Duodenal mucosa (tissue), 2 donors: ENCODE measurements around the gene COL28A1.
"Not testable (repeated sequence)": the region's sequence is repeated elsewhere in the genome, so short reads cannot be mapped to it uniquely, and the experiment has no call there.

Source experiments
- H3K27ac ChIP-seq: one replicate; pipeline ENCODE4 v1.7.0; 2013; ENCODE audit warnings: low read depth, low read length
- H3K27me3 ChIP-seq, 2 donors: one replicate each; pipeline ENCODE4 v1.7.0; 2013; ENCODE audit warnings: low read length in 2 of 2, control low read depth in 1 of 2; ENCODE audit not compliant: insufficient read depth in 2 of 2, control insufficient read depth in 1 of 2
- H3K36me3 ChIP-seq, 2 donors: one replicate each; pipeline ENCODE4 v1.7.0; 2013; ENCODE audit warnings: low read length in 2 of 2, control low read depth in 1 of 2; ENCODE audit not compliant: insufficient read depth in 2 of 2, control insufficient read depth in 1 of 2
- H3K4me1 ChIP-seq, 2 donors: one replicate each; pipeline ENCODE4 v1.7.0; 2013; ENCODE audit warnings: low read length in 2 of 2, control low read depth in 1 of 2; ENCODE audit not compliant: insufficient read depth in 2 of 2, control insufficient read depth in 1 of 2
- H3K4me3 ChIP-seq, 2 donors: one replicate each; pipeline ENCODE4 v1.7.0; 2013; ENCODE audit warnings: low read length in 2 of 2, low read depth in 1 of 2
- H3K9ac ChIP-seq, 2 donors: one replicate each; pipeline ENCODE4 v1.7.0; 2013; ENCODE audit warnings: low read length in 2 of 2, low read depth in 1 of 2
- H3K9me3 ChIP-seq, 2 donors: one replicate each; pipeline ENCODE4 v1.7.0; 2013; ENCODE audit warnings: low read length in 2 of 2, control low read depth in 1 of 2; ENCODE audit not compliant: control insufficient read depth in 1 of 2

Gene COL28A1

DNA sequence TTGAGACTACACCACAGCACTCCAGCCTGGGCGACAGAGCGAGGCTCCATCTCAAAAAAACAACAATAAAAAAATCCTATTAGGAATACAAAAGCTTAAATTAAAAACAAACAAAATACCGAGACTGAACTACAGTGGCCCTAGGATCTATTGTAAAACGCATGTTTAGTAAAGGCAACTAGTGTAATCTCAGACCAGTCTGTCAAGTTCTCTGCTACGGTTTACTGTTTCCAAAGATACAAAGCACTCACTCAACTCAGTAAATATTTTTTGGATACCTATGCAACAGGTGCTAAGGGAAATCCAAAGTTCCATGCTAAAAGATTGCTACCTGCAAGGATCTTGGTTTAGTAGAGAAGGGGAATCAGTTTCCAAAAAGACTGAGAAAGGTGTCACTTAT, 27.6 kb upstream of the COL28A1 start:
- Histone ChIP-seq H3K36me3 (no peaks in the 10 kb centered on the region), H3K27ac (no peak overlapping the region), H3K27me3 (no peaks in the 10 kb centered on the region), H3K4me1 (peaks cover 9 to 13% of the 10 kb centered on the region in 2 donors), H3K9me3 (peaks cover 4 to 8% of the 10 kb centered on the region in 2 donors), H3K4me3 (no peak overlapping the region), H3K9ac (no peak overlapping the region)

DNA sequence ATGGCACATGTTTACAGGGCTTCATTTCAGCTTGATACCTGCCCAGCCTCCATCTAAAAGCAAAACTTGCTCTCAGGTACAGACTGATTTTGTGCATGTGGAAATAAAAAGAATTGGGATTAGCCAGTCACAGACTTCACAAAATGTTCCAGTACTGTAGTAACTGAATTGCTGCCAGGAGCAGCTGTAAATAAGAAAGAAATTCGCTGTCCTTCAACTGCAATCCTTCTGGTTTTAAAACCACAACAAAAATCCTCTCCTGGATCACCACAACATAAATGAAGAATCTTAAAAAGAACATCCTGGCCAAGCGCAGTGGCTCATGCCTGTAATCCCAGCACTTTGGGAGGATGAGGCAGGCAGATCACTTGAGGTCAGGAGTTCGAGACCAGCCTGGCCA, 27.1 kb upstream of the COL28A1 start:
- H3K27me3 ChIP-seq, result no peaks in the 10 kb centered on the region
- no peak overlapping the region for H3K27ac ChIP-seq
- peaks cover 4 to 8% of the 10 kb centered on the region in 2 donors for H3K9me3 ChIP-seq
- no peaks in the 10 kb centered on the region for H3K36me3 ChIP-seq
- H3K9ac ChIP-seq, result no peak overlapping the region
- H3K4me1 ChIP-seq, result peaks cover 3 to 8% of the 10 kb centered on the region in 2 donors
- no peak overlapping the region for H3K4me3 ChIP-seq

DNA sequence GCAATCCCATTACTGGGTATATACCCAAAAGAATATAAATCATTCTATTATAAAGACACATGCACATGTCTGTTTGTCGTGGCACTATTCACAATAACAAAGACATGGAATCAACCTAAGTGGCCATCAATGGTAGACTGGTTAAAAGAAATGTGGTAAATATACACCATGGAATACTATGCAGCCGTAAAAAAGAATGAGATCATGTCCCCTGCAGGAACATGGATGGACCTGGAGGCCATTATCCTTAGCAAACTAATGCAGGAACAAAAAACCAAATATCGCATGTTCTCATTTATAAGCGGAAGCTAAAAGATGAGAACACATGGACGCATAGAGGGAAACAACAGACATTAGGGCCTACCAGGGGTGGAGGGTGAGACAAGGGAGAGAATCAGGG, 25.9 kb upstream of the COL28A1 start:
- not testable (repeated sequence) for H3K9ac ChIP-seq, H3K4me1 ChIP-seq, H3K27me3 ChIP-seq, H3K9me3 ChIP-seq, H3K4me3 ChIP-seq, H3K36me3 ChIP-seq, H3K27ac ChIP-seq

DNA sequence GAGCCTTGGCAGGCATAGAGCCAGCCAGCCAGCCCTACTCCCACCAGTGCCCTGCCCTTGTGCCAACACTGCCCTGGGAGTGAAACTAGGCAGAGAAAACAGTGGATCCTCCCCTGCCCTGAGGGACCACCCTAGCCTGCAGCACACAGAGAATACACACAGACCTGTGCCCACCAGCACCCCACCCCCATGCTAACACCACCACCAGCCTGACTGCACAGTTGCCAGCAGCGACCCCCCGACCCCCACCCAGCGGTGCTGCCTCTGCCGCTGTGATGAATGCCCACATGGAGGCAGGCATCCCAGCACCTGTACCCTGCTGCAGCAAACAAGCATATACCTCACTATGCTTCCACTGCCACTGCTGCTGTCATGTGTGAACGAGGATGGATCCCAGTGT, 21.6 kb upstream of the COL28A1 start:
- H3K9me3 ChIP-seq, result peaks cover 4 to 8% of the 10 kb centered on the region in 2 donors
- no peaks in the 10 kb centered on the region for H3K36me3 ChIP-seq
- H3K27me3 ChIP-seq, result no peaks in the 10 kb centered on the region
- H3K4me3 ChIP-seq, result no peak overlapping the region
- no peaks in the 10 kb centered on the region for H3K4me1 ChIP-seq
- H3K27ac ChIP-seq, result no peak overlapping the region
- H3K9ac ChIP-seq, result no peak overlapping the region

DNA sequence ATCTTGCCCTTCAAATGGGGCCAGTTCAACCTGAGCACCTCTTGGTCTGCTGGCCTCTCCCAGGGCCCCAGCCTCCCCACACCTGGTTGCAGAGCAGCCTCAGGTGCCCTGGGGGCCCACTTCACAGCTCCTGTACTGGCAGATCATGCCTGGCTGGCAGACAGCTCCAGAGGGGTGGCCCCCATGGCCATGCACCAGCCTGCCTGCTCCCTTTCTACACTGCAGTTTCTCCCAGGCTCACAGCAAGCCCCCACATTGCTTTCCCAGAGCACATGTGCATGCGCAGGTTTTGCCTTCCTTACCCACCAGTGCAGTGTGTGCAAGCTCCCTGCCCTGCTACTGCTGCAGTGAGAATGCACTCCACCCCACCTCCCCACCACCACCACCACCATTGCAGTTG, 21.2 kb upstream of the COL28A1 start:
- Histone ChIP-seq H3K9ac (no peak overlapping the region), H3K27me3 (no peaks in the 10 kb centered on the region), H3K4me1 (no peaks in the 10 kb centered on the region), H3K4me3 (no peak overlapping the region), H3K36me3 (no peaks in the 10 kb centered on the region), H3K27ac (no peak overlapping the region), H3K9me3 (peaks cover 4 to 8% of the 10 kb centered on the region in 2 donors)

DNA sequence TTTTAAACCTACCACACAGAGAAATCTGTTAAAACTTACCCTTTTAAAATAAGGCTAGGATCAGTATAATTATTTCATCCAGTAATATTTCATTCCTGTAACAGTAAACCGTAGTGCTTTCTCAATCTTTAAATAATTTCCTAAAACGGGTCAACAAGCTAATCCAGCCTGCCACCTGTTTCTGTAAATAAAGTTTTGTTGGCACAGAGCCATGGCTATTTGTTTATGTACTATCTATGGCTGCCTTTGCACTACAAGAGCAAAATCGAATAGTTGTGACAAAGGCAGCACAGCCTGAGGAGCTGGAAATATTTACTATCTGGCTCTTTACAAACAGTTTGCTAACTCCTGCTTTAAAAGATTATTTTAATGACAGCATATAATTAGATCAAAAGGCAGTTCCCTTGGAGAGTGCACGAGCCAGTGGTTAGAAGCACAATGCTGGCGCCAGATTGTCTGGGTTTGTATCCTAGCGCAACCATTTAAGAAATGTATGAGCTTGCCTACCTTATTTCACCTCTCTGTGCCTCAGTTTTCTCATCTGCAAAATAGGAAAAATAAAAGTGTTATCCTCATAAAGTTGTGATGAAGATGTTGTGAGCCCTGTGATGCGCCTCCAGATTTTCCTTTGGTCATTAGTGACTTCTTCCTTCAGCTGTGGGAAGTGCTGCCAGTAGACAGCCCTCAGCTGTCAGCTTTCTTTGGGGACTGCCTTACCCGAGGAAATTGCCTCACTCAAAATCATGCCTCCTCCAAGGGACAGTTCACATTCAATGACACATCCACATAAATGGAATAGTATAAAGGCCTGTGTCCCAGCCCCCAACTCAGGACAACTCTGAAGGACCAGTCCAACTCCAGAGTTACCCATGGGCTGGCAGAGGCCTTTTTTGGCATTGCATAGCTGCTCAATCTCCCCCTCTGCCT, 19.2 kb upstream of the COL28A1 start:
- no peaks in the 10 kb centered on the region for H3K4me1 ChIP-seq
- H3K9me3 ChIP-seq, result peaks cover 0 to 8% of the 10 kb centered on the region in 2 donors
- H3K27ac ChIP-seq, result no peak overlapping the region
- H3K4me3 ChIP-seq, result no peak overlapping the region
- no peaks in the 10 kb centered on the region for H3K27me3 ChIP-seq
- no peak overlapping the region for H3K9ac ChIP-seq
- H3K36me3 ChIP-seq, result no peaks in the 10 kb centered on the region

DNA sequence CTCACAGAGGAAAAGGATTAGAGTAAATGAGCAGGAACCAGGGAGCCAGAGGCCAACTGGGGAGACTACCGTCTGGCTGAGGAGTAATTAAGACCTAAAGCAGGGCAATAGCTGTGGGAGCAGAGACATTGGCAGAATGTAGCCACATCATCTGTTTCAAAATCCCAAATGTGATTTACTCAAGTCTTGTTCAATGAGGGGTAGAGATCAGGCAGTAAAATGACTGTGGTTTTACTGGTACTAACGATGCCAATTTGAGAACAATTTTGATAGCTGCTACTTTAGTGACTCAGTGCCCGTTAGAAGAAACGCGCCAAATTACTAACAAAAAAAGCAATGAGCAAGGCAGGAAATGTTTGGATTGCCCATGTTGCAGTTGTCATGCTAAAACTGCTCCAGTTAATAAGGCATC, 18.4 kb upstream of the COL28A1 start:
- Histone ChIP-seq H3K4me3 (no peak overlapping the region), H3K27me3 (no peaks in the 10 kb centered on the region), H3K4me1 (no peaks in the 10 kb centered on the region), H3K9me3 (peaks cover 0 to 7% of the 10 kb centered on the region in 2 donors), H3K27ac (no peak overlapping the region), H3K36me3 (no peaks in the 10 kb centered on the region), H3K9ac (no peak overlapping the region)

DNA sequence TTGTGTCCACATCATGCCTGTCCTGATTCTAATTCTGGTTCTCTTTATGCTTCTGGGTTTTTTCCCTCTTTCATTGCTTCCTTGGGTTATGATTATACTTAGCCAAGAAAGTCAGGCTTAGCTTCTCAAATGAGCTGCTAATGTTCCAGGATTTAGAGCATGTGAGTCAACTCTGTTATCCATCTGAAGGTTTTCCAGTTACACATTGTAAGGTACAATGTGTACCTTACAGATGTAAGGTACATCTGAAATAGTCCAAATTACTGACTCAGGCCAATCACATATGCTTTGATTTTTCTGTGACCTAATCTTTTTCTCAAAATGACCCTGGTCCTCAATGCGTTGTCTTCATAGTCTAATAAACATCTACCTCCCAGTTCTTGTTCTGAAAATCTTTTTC, 17.7 kb upstream of the COL28A1 start:
- H3K4me3 ChIP-seq, result no peak overlapping the region
- no peaks in the 10 kb centered on the region for H3K36me3 ChIP-seq
- H3K27ac ChIP-seq, result no peak overlapping the region
- H3K9me3 ChIP-seq, result peaks cover 0 to under 1% of the 10 kb centered on the region in 2 donors
- no peaks in the 10 kb centered on the region for H3K4me1 ChIP-seq
- no peak overlapping the region for H3K9ac ChIP-seq
- no peaks in the 10 kb centered on the region for H3K27me3 ChIP-seq

DNA sequence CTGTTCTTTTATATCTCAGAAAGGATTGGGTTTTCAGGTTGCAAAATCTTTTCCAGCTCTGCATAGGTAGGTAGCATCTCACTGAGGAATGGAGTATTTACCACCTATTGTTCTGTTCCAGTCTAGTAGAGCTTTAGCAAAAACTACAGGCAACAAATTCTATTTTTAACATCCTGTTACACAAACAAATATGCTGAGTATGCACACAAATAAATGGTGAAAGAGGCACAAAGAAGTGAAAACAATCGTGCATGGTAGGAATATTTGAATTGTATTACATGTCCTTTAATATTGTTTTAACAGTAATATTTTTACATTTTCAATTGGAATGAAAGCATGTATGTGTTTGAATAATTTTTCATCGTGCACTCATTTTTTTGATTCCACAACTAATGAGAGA, 16.5 kb upstream of the COL28A1 start:
- Histone ChIP-seq H3K27ac (no peak overlapping the region), H3K9ac (no peak overlapping the region), H3K36me3 (no peaks in the 10 kb centered on the region), H3K9me3 (no peaks in the 10 kb centered on the region), H3K4me3 (no peak overlapping the region), H3K4me1 (no peaks in the 10 kb centered on the region), H3K27me3 (no peaks in the 10 kb centered on the region)

DNA sequence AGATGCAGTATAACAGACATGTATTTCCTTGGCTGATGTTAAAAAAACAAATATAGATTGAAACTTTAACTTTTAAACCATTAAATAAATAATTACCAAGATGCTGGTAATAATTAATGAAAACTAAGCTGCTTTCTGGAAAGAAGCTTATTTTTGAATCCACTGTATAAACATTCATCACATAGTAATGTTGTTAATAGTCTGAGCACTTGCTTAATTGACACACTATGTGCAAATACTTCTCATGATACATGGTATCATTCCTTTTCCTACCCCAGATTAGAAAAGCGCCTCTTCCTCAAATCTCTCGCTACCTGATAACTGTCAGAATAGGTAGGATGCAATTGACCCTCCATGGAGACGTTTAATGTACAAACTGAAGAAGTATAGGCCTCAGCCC, 15.0 kb upstream of the COL28A1 start:
- H3K9me3 ChIP-seq, result no peaks in the 10 kb centered on the region
- H3K9ac ChIP-seq, result no peak overlapping the region
- H3K36me3 ChIP-seq, result no peaks in the 10 kb centered on the region
- no peak overlapping the region for H3K27ac ChIP-seq
- H3K27me3 ChIP-seq, result no peaks in the 10 kb centered on the region
- H3K4me1 ChIP-seq, result no peaks in the 10 kb centered on the region
- H3K4me3 ChIP-seq, result no peak overlapping the region
